NB4 (cell line): ENCODE data around the gene STON1.
"Not testable (repeated sequence)": the region's sequence is repeated elsewhere in the genome, so short reads cannot be mapped to it uniquely, and the experiment has no call there.

Experiments used
- DNase-seq: peaks from one replicate; pipeline ENCODE4 v3.0.0; 2010; ENCODE audit warnings: low read depth
- H3K4me3 ChIP-seq: one replicate; pipeline ENCODE4 v1.5.1; 2011; ENCODE audit warnings: mild to moderate bottlenecking, low read depth, low read length, moderate library complexity
- MYC ChIP-seq: IDR thresholded peaks from 2 replicates; pipeline ENCODE4 v1.6.1; 2011; ENCODE audit warnings: low read depth, low read length
- POLR2A ChIP-seq: IDR thresholded peaks from 2 replicates; pipeline ENCODE4 v1.6.1; 2011; ENCODE audit warnings: mild to moderate bottlenecking; ENCODE audit not compliant: insufficient read length; ENCODE audit errors: extremely low read depth
- TF ChIP-seq, protein P1 (sequence below): IDR thresholded peaks from one replicate; pipeline ENCODE4 v1.5.1; 2012; ENCODE audit warnings: low read depth, low read length
- TF ChIP-seq, protein P2 (sequence below): IDR thresholded peaks from 2 replicates; pipeline ENCODE4 v1.6.1; 2011; ENCODE audit warnings: low read depth, low read length

Gene STON1

DNA sequence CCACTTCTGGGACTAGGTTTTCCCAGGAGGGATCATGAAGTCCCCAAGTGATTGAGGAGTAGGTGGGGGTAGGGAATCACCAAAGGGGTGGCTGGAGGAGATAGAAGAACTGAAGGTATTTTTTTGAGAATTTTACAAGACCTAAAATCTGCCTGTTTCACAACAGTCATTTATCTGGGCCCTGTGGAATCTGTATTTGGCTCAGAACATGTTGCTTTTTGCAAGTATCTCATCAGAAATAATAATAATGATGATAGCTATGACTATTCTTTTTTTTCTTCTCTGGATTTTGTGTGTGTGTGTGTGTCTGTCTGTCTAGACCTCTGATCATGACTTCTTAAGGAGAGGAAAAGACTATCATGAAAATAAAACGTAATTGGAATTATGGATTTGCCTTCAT lies 13.9 kb downstream of the STON1 start:
- no peak for DNase-seq
- H3K4me3 ChIP-seq, result no peak overlapping the region
- TF ChIP-seq, protein P1, sequence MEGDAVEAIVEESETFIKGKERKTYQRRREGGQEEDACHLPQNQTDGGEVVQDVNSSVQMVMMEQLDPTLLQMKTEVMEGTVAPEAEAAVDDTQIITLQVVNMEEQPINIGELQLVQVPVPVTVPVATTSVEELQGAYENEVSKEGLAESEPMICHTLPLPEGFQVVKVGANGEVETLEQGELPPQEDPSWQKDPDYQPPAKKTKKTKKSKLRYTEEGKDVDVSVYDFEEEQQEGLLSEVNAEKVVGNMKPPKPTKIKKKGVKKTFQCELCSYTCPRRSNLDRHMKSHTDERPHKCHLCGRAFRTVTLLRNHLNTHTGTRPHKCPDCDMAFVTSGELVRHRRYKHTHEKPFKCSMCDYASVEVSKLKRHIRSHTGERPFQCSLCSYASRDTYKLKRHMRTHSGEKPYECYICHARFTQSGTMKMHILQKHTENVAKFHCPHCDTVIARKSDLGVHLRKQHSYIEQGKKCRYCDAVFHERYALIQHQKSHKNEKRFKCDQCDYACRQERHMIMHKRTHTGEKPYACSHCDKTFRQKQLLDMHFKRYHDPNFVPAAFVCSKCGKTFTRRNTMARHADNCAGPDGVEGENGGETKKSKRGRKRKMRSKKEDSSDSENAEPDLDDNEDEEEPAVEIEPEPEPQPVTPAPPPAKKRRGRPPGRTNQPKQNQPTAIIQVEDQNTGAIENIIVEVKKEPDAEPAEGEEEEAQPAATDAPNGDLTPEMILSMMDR, result no peak
- TF ChIP-seq MYC, result no peak
- TF ChIP-seq, protein P2, sequence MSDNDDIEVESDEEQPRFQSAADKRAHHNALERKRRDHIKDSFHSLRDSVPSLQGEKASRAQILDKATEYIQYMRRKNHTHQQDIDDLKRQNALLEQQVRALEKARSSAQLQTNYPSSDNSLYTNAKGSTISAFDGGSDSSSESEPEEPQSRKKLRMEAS, result no peak
- no peak for TF ChIP-seq POLR2A

GRCh38 chr2:48545244-48545643 lies 15.3 kb downstream of the STON1 start:
- DNase-seq, result no peak
- TF ChIP-seq, protein P2, result no peak
- no peak for TF ChIP-seq MYC
- TF ChIP-seq POLR2A, result no peak
- TF ChIP-seq, protein P1, result no peak

GRCh38 chr2:48548840-48549239 lies 18.9 kb downstream of the STON1 start:
- H3K4me3 ChIP-seq, result no peak overlapping the region
- DNase-seq, result no peak
- TF ChIP-seq MYC (no peak), POLR2A (no peak)
- TF ChIP-seq, protein P2, result no peak
- TF ChIP-seq, protein P1, result no peak

More at GRCh38 chr2:48545244-48545643, 15.3 kb downstream of the STON1 start:
- no peak overlapping the region for H3K4me3 ChIP-seq

DNA sequence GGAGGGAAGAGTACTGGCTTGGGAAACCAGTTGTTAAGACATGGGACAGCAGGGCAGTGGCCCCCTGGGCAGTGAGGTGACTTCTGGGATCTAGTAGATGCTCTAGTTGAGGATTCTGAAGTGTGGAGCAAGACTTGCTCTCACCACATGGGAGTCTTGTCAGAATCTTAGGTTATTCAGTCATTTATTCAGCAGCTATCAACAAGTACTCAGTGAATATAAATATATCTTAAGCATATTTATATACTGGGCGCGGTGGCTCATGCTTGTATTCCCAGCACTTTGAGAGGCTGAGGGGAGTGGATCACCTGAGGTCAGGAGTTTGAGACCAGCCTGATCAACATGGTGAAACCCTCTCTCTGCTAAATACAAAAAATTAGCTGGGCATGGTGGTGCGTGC lies 20.0 kb downstream of the STON1 start:
- H3K4me3 ChIP-seq, result no peak overlapping the region
- no peak for DNase-seq
- TF ChIP-seq, protein P2, result no peak
- TF ChIP-seq, protein P1, result no peak
- no peak for TF ChIP-seq POLR2A

DNA sequence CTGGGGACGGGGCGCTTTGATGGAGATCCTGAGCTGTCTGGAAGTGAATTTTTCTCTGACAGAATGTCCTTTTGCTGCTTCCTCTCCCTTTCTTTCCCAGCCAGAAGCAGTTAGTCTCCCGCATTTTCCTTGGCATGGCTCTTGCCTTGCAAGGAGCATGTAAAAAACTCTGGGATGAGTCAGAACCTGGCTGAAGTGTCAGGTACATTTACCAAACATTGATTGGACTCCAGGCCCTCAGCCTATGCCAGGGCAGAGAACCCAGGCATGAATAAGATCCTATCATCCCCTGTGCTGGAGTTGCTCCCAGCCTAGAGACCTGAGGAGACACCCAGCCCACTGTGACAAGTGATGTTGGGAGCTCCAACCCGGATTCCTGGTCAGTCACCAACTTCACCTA lies 21.6 kb downstream of the STON1 start:
- H3K4me3 ChIP-seq, result no peak overlapping the region
- DNase-seq, result no peak
- TF ChIP-seq, protein P2, result no peak
- TF ChIP-seq POLR2A (no peak), MYC (no peak)
- TF ChIP-seq, protein P1, result no peak

DNA sequence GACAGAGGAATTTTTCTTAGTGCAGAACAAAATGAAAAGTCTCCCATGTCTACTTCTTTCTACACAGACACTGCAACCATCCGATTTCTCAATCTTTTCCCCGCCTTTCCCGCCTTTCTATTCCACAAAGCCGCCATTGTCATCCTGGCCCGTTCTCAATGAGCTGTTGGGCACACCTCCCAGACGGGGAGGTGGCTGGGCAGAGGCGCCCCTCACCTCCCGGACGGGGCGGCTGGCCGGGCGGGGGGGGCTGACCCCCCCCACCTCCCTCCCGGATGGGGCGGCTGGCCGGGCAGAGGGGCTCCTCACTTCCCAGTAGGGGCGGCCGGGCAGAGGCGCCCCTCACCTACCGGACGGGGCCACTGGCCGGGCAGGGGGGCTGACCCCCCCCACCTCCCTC lies 25.1 kb downstream of the STON1 start:
- not testable (repeated sequence) for H3K4me3 ChIP-seq, DNase-seq
